H1 (cell line): ENCODE results near the gene MAFG. TPM values are rescaled to one million over a fixed set of nuclear protein-coding genes. Genes with fewer than 3 reads are reported as not detected.

Source experiments
- EP300 ChIP-seq, 2 experiments: IDR thresholded peaks; 1 replicate in 1 of 2; 2 replicates in 1 of 2; pipeline ENCODE4 v1.6.1; 2011 to 2012; ENCODE audit warnings: low read depth in 2 of 2, low read length in 2 of 2, mild to moderate bottlenecking in 2 of 2, borderline replicate concordance in 1 of 2, inconsistent platforms in 1 of 2, moderate library complexity in 1 of 2
- GTF2F1 ChIP-seq: IDR thresholded peaks from 2 replicates; pipeline ENCODE4 v1.6.1; 2012; ENCODE audit warnings: low read depth, low read length, improper control_type of control experiment, borderline replicate concordance
- KDM5A ChIP-seq: fragments of 200-600 bp; IDR thresholded peaks from 2 replicates; pipeline ENCODE4 v1.7.1; 2012; ENCODE audit warnings: mild to moderate bottlenecking, low read length, inconsistent platforms, mixed read lengths
- PHF8 ChIP-seq: fragments of 200-600 bp; sonication (generic); conservative IDR thresholded peaks from 2 replicates; pipeline ENCODE4 v1.7.1; 2012; ENCODE audit warnings: low read depth, mild to moderate bottlenecking, inconsistent platforms, low read length, moderate library complexity
- RBBP5 ChIP-seq: IDR thresholded peaks from 2 replicates; pipeline ENCODE4 v1.7.1; 2012; ENCODE audit warnings: low read depth, mild to moderate bottlenecking, inconsistent platforms, low read length, moderate library complexity, borderline replicate concordance
- RFX5 ChIP-seq: IDR thresholded peaks from 2 replicates; pipeline ENCODE4 v1.6.1; 2011; ENCODE audit warnings: low read depth, low read length, improper control_type of control experiment, borderline replicate concordance
- SP1 ChIP-seq: IDR thresholded peaks from 2 replicates; pipeline ENCODE4 v1.6.1; 2011; ENCODE audit warnings: low read depth, low read length
- SP2 ChIP-seq: IDR thresholded peaks from 2 replicates; pipeline ENCODE4 v1.6.1; 2012; ENCODE audit warnings: mild to moderate bottlenecking, low read length, inconsistent platforms
- TAF1 ChIP-seq: IDR thresholded peaks from 2 replicates; pipeline ENCODE4 v1.6.1; 2011; ENCODE audit warnings: mild to moderate bottlenecking, low read depth, low read length
- polyA plus RNA-seq, 7 experiments: library from polyadenylated mRNA; depleted of rRNA in 3 of 7; stranded (reverse) in 5 of 7; unstranded in 2 of 7; fragments of >200 nt in 5 of 7; fragments of 200-250 nt in 2 of 7; gene quantifications; 1 replicate in 5 of 7; 2 replicates in 1 of 7; 4 replicates in 1 of 7; pipeline versions ENCODE4 v1.2.1 to v1.2.3, GENCODE V29; 2011 to 2013; ENCODE audit warnings: missing spikeins in 2 of 7, mixed read lengths in 2 of 7
- total RNA-seq: library from RNA; stranded (reverse); fragmentation: NEBNext Ultra II Directional; extraction: Animal tissue kit (Norgen Biotek cat#: 25700); gene quantifications from 2 replicates; pipeline ENCODE4 v1.2.1, GENCODE V29; 2021
- TF ChIP-seq, protein P1 (sequence below): fragments of 300-600 bp; sonication (generic); IDR thresholded peaks from 2 replicates; pipeline ENCODE4 v1.7.1; 2012; ENCODE audit warnings: low read length, moderate library complexity, mild to moderate bottlenecking, inconsistent platforms; ENCODE audit not compliant: insufficient replicate concordance

The MAFG gene
- total and polyA plus RNA-seq, 2 of the 8 experiments (the other 6 are each of a cell fraction or from before 2014, with no cell fraction given), result 25.5 to 26.9 TPM

DNA sequence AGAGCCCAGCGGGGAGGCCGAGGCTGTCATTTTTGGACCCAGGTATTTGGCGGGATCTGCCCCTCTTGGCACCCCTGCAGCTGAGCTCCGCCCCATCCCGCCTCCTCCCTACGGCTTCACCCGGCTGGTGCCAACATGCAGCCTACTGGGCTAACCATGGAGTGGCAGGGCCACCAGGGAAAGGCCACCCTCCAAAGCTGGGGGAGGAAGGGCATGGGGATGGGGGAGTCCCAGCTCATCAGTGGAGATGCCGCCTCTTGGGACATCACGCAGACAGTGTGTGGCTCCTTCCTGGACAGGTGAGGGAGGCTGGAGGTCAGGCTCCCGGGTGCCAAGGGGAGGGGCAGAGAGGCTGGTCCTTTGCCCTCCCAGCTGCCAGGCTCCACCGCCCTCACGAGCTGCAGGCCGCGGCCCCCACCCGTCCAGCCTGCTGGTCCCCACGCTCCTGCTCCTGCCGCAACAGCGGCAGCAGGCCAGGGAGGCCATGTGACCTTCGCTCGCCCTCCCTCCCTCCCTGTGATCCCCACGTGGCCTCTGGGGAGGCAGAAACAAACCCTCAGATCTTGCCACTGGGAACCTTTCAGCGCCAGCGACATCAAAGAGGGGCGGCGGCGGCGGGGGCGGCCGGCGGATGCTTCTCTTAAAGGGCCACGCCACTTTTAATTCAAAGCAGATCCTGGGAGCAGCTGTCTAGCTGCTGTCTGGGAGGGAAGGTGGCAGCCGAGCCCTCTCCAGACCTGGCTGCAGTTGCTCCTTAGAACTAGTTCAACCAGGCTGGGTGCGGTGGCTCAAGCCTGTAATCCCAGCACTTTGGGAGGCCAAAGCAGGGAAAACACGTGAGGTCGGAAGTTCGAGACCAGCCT lies 40.2 kb upstream of the MAFG start (continued):
- TF ChIP-seq, protein P1, sequence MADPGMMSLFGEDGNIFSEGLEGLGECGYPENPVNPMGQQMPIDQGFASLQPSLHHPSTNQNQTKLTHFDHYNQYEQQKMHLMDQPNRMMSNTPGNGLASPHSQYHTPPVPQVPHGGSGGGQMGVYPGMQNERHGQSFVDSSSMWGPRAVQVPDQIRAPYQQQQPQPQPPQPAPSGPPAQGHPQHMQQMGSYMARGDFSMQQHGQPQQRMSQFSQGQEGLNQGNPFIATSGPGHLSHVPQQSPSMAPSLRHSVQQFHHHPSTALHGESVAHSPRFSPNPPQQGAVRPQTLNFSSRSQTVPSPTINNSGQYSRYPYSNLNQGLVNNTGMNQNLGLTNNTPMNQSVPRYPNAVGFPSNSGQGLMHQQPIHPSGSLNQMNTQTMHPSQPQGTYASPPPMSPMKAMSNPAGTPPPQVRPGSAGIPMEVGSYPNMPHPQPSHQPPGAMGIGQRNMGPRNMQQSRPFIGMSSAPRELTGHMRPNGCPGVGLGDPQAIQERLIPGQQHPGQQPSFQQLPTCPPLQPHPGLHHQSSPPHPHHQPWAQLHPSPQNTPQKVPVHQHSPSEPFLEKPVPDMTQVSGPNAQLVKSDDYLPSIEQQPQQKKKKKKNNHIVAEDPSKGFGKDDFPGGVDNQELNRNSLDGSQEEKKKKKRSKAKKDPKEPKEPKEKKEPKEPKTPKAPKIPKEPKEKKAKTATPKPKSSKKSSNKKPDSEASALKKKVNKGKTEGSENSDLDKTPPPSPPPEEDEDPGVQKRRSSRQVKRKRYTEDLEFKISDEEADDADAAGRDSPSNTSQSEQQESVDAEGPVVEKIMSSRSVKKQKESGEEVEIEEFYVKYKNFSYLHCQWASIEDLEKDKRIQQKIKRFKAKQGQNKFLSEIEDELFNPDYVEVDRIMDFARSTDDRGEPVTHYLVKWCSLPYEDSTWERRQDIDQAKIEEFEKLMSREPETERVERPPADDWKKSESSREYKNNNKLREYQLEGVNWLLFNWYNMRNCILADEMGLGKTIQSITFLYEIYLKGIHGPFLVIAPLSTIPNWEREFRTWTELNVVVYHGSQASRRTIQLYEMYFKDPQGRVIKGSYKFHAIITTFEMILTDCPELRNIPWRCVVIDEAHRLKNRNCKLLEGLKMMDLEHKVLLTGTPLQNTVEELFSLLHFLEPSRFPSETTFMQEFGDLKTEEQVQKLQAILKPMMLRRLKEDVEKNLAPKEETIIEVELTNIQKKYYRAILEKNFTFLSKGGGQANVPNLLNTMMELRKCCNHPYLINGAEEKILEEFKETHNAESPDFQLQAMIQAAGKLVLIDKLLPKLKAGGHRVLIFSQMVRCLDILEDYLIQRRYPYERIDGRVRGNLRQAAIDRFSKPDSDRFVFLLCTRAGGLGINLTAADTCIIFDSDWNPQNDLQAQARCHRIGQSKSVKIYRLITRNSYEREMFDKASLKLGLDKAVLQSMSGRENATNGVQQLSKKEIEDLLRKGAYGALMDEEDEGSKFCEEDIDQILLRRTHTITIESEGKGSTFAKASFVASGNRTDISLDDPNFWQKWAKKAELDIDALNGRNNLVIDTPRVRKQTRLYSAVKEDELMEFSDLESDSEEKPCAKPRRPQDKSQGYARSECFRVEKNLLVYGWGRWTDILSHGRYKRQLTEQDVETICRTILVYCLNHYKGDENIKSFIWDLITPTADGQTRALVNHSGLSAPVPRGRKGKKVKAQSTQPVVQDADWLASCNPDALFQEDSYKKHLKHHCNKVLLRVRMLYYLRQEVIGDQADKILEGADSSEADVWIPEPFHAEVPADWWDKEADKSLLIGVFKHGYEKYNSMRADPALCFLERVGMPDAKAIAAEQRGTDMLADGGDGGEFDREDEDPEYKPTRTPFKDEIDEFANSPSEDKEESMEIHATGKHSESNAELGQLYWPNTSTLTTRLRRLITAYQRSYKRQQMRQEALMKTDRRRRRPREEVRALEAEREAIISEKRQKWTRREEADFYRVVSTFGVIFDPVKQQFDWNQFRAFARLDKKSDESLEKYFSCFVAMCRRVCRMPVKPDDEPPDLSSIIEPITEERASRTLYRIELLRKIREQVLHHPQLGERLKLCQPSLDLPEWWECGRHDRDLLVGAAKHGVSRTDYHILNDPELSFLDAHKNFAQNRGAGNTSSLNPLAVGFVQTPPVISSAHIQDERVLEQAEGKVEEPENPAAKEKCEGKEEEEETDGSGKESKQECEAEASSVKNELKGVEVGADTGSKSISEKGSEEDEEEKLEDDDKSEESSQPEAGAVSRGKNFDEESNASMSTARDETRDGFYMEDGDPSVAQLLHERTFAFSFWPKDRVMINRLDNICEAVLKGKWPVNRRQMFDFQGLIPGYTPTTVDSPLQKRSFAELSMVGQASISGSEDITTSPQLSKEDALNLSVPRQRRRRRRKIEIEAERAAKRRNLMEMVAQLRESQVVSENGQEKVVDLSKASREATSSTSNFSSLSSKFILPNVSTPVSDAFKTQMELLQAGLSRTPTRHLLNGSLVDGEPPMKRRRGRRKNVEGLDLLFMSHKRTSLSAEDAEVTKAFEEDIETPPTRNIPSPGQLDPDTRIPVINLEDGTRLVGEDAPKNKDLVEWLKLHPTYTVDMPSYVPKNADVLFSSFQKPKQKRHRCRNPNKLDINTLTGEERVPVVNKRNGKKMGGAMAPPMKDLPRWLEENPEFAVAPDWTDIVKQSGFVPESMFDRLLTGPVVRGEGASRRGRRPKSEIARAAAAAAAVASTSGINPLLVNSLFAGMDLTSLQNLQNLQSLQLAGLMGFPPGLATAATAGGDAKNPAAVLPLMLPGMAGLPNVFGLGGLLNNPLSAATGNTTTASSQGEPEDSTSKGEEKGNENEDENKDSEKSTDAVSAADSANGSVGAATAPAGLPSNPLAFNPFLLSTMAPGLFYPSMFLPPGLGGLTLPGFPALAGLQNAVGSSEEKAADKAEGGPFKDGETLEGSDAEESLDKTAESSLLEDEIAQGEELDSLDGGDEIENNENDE, result no peak
- TF ChIP-seq RBBP5 (no peak), SP2 (no peak), EP300 (IDR thresholded peaks at IDR 0.05; ENCODE audit: borderline replicate concordance in 1 of 2, low read depth in 2 of 2, low read length in 2 of 2) (peak in 1 of 2 experiments; percentile 43; a peak in 1 of 3 replicates), RFX5 (no peak), KDM5A (no peak), GTF2F1 (no peak), PHF8 (no peak), TAF1 (no peak), SP1 (0 out of 2 replicates have a peak, but pooled peaks have one; percentile 21)
